DMS53 treated with DMSO at 0.1 percent for 48 hours (cell line): Measurements from ENCODE around the gene IQCC.
"Not testable (repeated sequence)": the region's sequence is repeated elsewhere in the genome, so short reads cannot be mapped to it uniquely, and the experiment has no call there.

ENCODE experiments used
- DNase-seq: peaks from one replicate; lab custom pipeline; 2025; ENCODE audit not compliant: unreplicated experiment; lab: John Stamatoyannopoulos, UW

Gene IQCC

GRCh38 chr1:32205401-32206370, at the start of gene IQCC:
TSS of gene IQCC (plus strand) at chr1:32205671. CDS start at chr1:32205682, 11 bp downstream.
- peak; percentile 79 for DNase-seq

GRCh38 chr1:32159189-32159588, 46.3 kb upstream of the IQCC start:
- DNase-seq: no peak

- no peak for DNase-seq
These were observed 42.1 kb upstream of the IQCC start for GRCh38 chr1:32163405-32163804.

GRCh38 chr1:32165633-32166032, 39.8 kb upstream of the IQCC start:
- DNase-seq: not testable (repeated sequence)

- DNase-seq: no peak
These were observed 34.5 kb upstream of the IQCC start for GRCh38 chr1:32170991-32171390.

GRCh38 chr1:32172621-32173245, 32.7 kb upstream of the IQCC start:
- no peak for DNase-seq

GRCh38 chr1:32178380-32179192, 26.9 kb upstream of the IQCC start:
- no peak for DNase-seq

GRCh38 chr1:32179193-32179442, 26.4 kb upstream of the IQCC start:
- no peak for DNase-seq

- DNase-seq: peak; percentile 87
These were observed 25.9 kb upstream of the IQCC start, which contains the start of gene TXLNA for GRCh38 chr1:32179443-32180185. TSS of gene TXLNA (plus strand) at chr1:32179675. CDS start at chr1:32180346, 671 bp downstream.

GRCh38 chr1:32180186-32181060, 25.0 kb upstream of the IQCC start:
- no peak for DNase-seq

GRCh38 chr1:32181065-32181464, 24.4 kb upstream of the IQCC start:
- DNase-seq: no peak

- no peak for DNase-seq
These were observed 23.9 kb upstream of the IQCC start for GRCh38 chr1:32181563-32181962.

- no peak for DNase-seq
These were observed 23.4 kb upstream of the IQCC start for GRCh38 chr1:32182060-32182459.

GRCh38 chr1:32184650-32185049, 20.8 kb upstream of the IQCC start:
- no peak for DNase-seq

- DNase-seq: no peak
These were observed 19.4 kb upstream of the IQCC start for GRCh38 chr1:32186077-32186476.

GRCh38 chr1:32186491-32186890, 19.0 kb upstream of the IQCC start:
- DNase-seq: no peak

- no peak for DNase-seq
These were observed 17.6 kb upstream of the IQCC start for GRCh38 chr1:32187850-32188249.

- no peak for DNase-seq
These were observed 13.1 kb upstream of the IQCC start for GRCh38 chr1:32192220-32192948.

- DNase-seq: no peak
These were observed 10.5 kb upstream of the IQCC start for GRCh38 chr1:32194984-32195383.
